ENCODE measurements around the gene C19orf38. TPM values are rescaled to one million over a fixed set of nuclear protein-coding genes. Genes with fewer than 3 reads are reported as not detected.

Gene C19orf38
- total RNA-seq, result under 1 TPM; 0.36 to 0.49 TPM
- polyA plus RNA-seq, result under 1 TPM in 1 of 2 donors, not detected in 1; 0.21 TPM

- Histone ChIP-seq H3K9me3 (ENCODE audit: control insufficient read depth in 1 of 2, low read length in 2 of 2) (peaks cover 0 to 5% of the 10 kb centered on the region in 2 donors), H3K36me3 (ENCODE audit: insufficient read depth, low read length) (no peaks in the 10 kb centered on the region), H3K27ac (ENCODE audit: low read depth, low read length) (no peak within 1 kb of the TSS), H3K4me1 (ENCODE audit: insufficient read depth, low read length) (no peaks in the 10 kb centered on the region), H3K27me3 (ENCODE audit: insufficient read depth, low read length) (no peaks in the 10 kb centered on the region), H3K4me3 (ENCODE audit: low read length in 2 of 2) (no peak within 1 kb of the TSS)
- ChIA-PET CTCF (ENCODE audit: partially characterized antibody) (no interaction called here), POLR2A (ENCODE audit: partially characterized antibody) (no interaction called here)
- Mint-ChIP-seq H3K4me3 (peak within 1 kb of the TSS in 3 of 8 donors; percentile 26 to 46 (median 41)), H3K9me3 (peaks cover 2 to 18% (median 10%) of the 10 kb centered on the region in 8 donors), H3K4me1 (peaks cover 0 to 4% (median 2%) of the 10 kb centered on the region in 4 donors), H3K27me3 (peaks cover 0 to 2% of the 10 kb centered on the region in 2 donors), H3K36me3 (peaks cover 0 to 5% of the 10 kb centered on the region in 2 donors), H3K27ac (peak within 1 kb of the TSS in 1 of 7 donors; percentile 68)
- no peak for DNase-seq
- intact Hi-C loops (cut with micrococcal nuclease), result no loop called here
Measured at GRCh38 chr19:10848230-10848856, at the start of gene C19orf38. C19orf38 (plus strand) TSS chr19:10848415; CDS start chr19:10848509, 94 bp downstream.

- H3K4me3 Mint-ChIP-seq, result no peak overlapping the region
- peaks cover 56% of the 10 kb centered on the region for H3K36me3 ChIP-seq (ENCODE audit: insufficient read depth, low read length)
- no peak for DNase-seq
- no peak overlapping the region for H3K4me3 ChIP-seq (ENCODE audit: low read length in 2 of 2)
- ChIA-PET CTCF (ENCODE audit: partially characterized antibody) (interaction anchor here (0.6 to 1.6 kb wide), 5 partner anchors 21 to 138 kb away, joined by 3 to 5 read pairs (median 3); partner anchors contain the start of gene DNM2), POLR2A (ENCODE audit: partially characterized antibody) (interaction anchor here (0.7 to 1.4 kb wide), 2 partner anchors 36 to 41 kb away, joined by 3 to 4 read pairs; partner anchors contain the start of gene TMED1)
- H3K9me3 ChIP-seq (ENCODE audit: control insufficient read depth in 1 of 2, low read length in 2 of 2), result no peaks in the 10 kb centered on the region
- no peaks in the 10 kb centered on the region for H3K27me3 ChIP-seq (ENCODE audit: insufficient read depth, low read length)
- no peaks in the 10 kb centered on the region for H3K27me3 Mint-ChIP-seq
- intact Hi-C loops (cut with micrococcal nuclease), result no loop called here
- H3K9me3 Mint-ChIP-seq, result peaks cover 0 to 2% (median 0%) of the 10 kb centered on the region in 8 donors
- peaks cover 36% of the 10 kb centered on the region for H3K4me1 ChIP-seq (ENCODE audit: insufficient read depth, low read length)
- H3K36me3 Mint-ChIP-seq, result peaks cover 35 to 64% of the 10 kb centered on the region in 2 donors
- no peak overlapping the region for H3K27ac ChIP-seq (ENCODE audit: low read depth, low read length)
- H3K27ac Mint-ChIP-seq, result peak overlapping the region in 3 of 7 donors; percentile 37 to 98 (median 65)
- H3K4me1 Mint-ChIP-seq, result peaks cover 14 to 49% (median 25%) of the 10 kb centered on the region in 4 donors
Measured at GRCh38 chr19:10800488-10800887, 47.7 kb upstream of the C19orf38 start.

- H3K27ac ChIP-seq (ENCODE audit: low read depth, low read length), result no peak overlapping the region
- H3K9me3 ChIP-seq (ENCODE audit: control insufficient read depth in 1 of 2, low read length in 2 of 2), result no peaks in the 10 kb centered on the region
- CTCF ChIA-PET (ENCODE audit: partially characterized antibody), result no interaction called here
- H3K4me3 ChIP-seq (ENCODE audit: low read length in 2 of 2), result no peak overlapping the region
- H3K4me1 ChIP-seq (ENCODE audit: insufficient read depth, low read length), result peaks cover 16% of the 10 kb centered on the region
- peaks cover 52% of the 10 kb centered on the region for H3K36me3 ChIP-seq (ENCODE audit: insufficient read depth, low read length)
- no peaks in the 10 kb centered on the region for H3K27me3 ChIP-seq (ENCODE audit: insufficient read depth, low read length)
- H3K4me1 Mint-ChIP-seq, result peaks cover 8 to 33% (median 13%) of the 10 kb centered on the region in 4 donors
- H3K9me3 Mint-ChIP-seq, result peaks cover 0 to 2% (median 0%) of the 10 kb centered on the region in 8 donors
- no peaks in the 10 kb centered on the region for H3K27me3 Mint-ChIP-seq
- intact Hi-C loops (cut with micrococcal nuclease), result no loop called here
- peaks cover 34 to 63% of the 10 kb centered on the region in 2 donors for H3K36me3 Mint-ChIP-seq
- DNase-seq, result no peak
- no peak overlapping the region for H3K4me3 Mint-ChIP-seq
- POLR2A ChIA-PET (ENCODE audit: partially characterized antibody), result no interaction called here
- peak overlapping the region in 2 of 7 donors; percentile 32 to 52 for H3K27ac Mint-ChIP-seq
Measured at GRCh38 chr19:10802479-10802878, 45.7 kb upstream of the C19orf38 start.

- intact Hi-C loops (cut with micrococcal nuclease), result no loop called here
- no peak for DNase-seq
- H3K4me1 ChIP-seq (ENCODE audit: insufficient read depth, low read length), result peaks cover 9% of the 10 kb centered on the region
- Mint-ChIP-seq H3K4me1 (peaks cover 3 to 27% (median 7%) of the 10 kb centered on the region in 4 donors), H3K4me3 (no peak overlapping the region), H3K36me3 (peaks cover 38 to 57% of the 10 kb centered on the region in 2 donors), H3K27ac (peak overlapping the region in 6 of 7 donors; percentile 6 to 78 (median 48)), H3K27me3 (no peaks in the 10 kb centered on the region), H3K9me3 (peaks cover 0 to 1% (median 0%) of the 10 kb centered on the region in 8 donors)
- no peaks in the 10 kb centered on the region for H3K9me3 ChIP-seq (ENCODE audit: control insufficient read depth in 1 of 2, low read length in 2 of 2)
- H3K4me3 ChIP-seq (ENCODE audit: low read length in 2 of 2), result no peak overlapping the region
- POLR2A ChIA-PET (ENCODE audit: partially characterized antibody), result no interaction called here
- H3K27me3 ChIP-seq (ENCODE audit: insufficient read depth, low read length), result no peaks in the 10 kb centered on the region
- H3K27ac ChIP-seq (ENCODE audit: low read depth, low read length), result no peak overlapping the region
- H3K36me3 ChIP-seq (ENCODE audit: insufficient read depth, low read length), result peaks cover 52% of the 10 kb centered on the region
- CTCF ChIA-PET (ENCODE audit: partially characterized antibody), result no interaction called here
Measured at GRCh38 chr19:10803252-10803651, 45.0 kb upstream of the C19orf38 start.

GRCh38 chr19:10805065-10805757, 43.0 kb upstream of the C19orf38 start:
- Mint-ChIP-seq H3K36me3 (peaks cover 44 to 63% of the 10 kb centered on the region in 2 donors), H3K27me3 (no peaks in the 10 kb centered on the region), H3K4me3 (no peak overlapping the region), H3K4me1 (peaks cover 13 to 29% (median 17%) of the 10 kb centered on the region in 4 donors), H3K27ac (peak overlapping the region in 6 of 7 donors; percentile 15 to 67 (median 40)), H3K9me3 (peaks cover 0 to 2% (median 0%) of the 10 kb centered on the region in 8 donors)
- POLR2A ChIA-PET (ENCODE audit: partially characterized antibody), result no interaction called here
- Histone ChIP-seq H3K4me1 (ENCODE audit: insufficient read depth, low read length) (peaks cover 17% of the 10 kb centered on the region), H3K4me3 (ENCODE audit: low read length in 2 of 2) (no peak overlapping the region), H3K36me3 (ENCODE audit: insufficient read depth, low read length) (peaks cover 50% of the 10 kb centered on the region), H3K9me3 (ENCODE audit: control insufficient read depth in 1 of 2, low read length in 2 of 2) (no peaks in the 10 kb centered on the region), H3K27ac (ENCODE audit: low read depth, low read length) (no peak overlapping the region), H3K27me3 (ENCODE audit: insufficient read depth, low read length) (no peaks in the 10 kb centered on the region)
- intact Hi-C loops (cut with micrococcal nuclease), result no loop called here
- DNase-seq, result no peak
- CTCF ChIA-PET (ENCODE audit: partially characterized antibody), result interaction anchor here (1.1 kb wide), 1 partner anchor 33 kb away, joined by 3 read pairs; no protein-coding TSS in a partner anchor

- Histone ChIP-seq H3K36me3 (ENCODE audit: insufficient read depth, low read length) (peaks cover 50% of the 10 kb centered on the region), H3K4me3 (ENCODE audit: low read length in 2 of 2) (no peak overlapping the region), H3K4me1 (ENCODE audit: insufficient read depth, low read length) (peaks cover 17% of the 10 kb centered on the region), H3K9me3 (ENCODE audit: control insufficient read depth in 1 of 2, low read length in 2 of 2) (no peaks in the 10 kb centered on the region), H3K27ac (ENCODE audit: low read depth, low read length) (no peak overlapping the region), H3K27me3 (ENCODE audit: insufficient read depth, low read length) (no peaks in the 10 kb centered on the region)
- H3K36me3 Mint-ChIP-seq, result peaks cover 40 to 62% of the 10 kb centered on the region in 2 donors
- POLR2A ChIA-PET (ENCODE audit: partially characterized antibody), result interaction anchor here (0.6 kb wide), 1 partner anchor 1752 kb away, joined by 3 read pairs; no protein-coding TSS in a partner anchor
- intact Hi-C loops (cut with micrococcal nuclease), result no loop called here
- CTCF ChIA-PET (ENCODE audit: partially characterized antibody), result interaction anchor here (1.1 kb wide), 1 partner anchor 33 kb away, joined by 3 read pairs; no protein-coding TSS in a partner anchor
- DNase-seq, result no peak
- H3K4me1 Mint-ChIP-seq, result peaks cover 13 to 31% (median 19%) of the 10 kb centered on the region in 4 donors
- H3K27ac Mint-ChIP-seq, result peak overlapping the region in 4 of 7 donors; percentile 4 to 49 (median 20)
- H3K4me3 Mint-ChIP-seq, result no peak overlapping the region
- H3K27me3 Mint-ChIP-seq, result no peaks in the 10 kb centered on the region
- H3K9me3 Mint-ChIP-seq, result peaks cover 0 to 2% (median 0%) of the 10 kb centered on the region in 8 donors
Measured at GRCh38 chr19:10805758-10806247, 42.4 kb upstream of the C19orf38 start.

Measured in CD4-positive, alpha-beta memory T cell (primary cell).